WERI-Rb-1 (cell line): ENCODE measurements around the gene LIFR.

Experiments used
- DNase-seq: peaks from one replicate; pipeline ENCODE4 v3.0.0-alpha.2; 2020
- H3K27ac ChIP-seq: fragments of 250-450 bp; sonication (Bioruptor Pico); 2 replicates; pipeline ENCODE4 v1.5.1; 2020; ENCODE audit warnings: mild to moderate bottlenecking, moderate library complexity
- H3K27me3 ChIP-seq: fragments of 250-450 bp; sonication (Bioruptor Pico); 2 replicates; pipeline ENCODE4 v1.5.1; 2021; ENCODE audit warnings: mild to moderate bottlenecking, low read depth, moderate library complexity; ENCODE audit not compliant: insufficient read depth, severe bottlenecking
- H3K36me3 ChIP-seq: fragments of 250-450 bp; sonication (Bioruptor Pico); 2 replicates; pipeline ENCODE4 v1.5.1; 2020; ENCODE audit warnings: mild to moderate bottlenecking, moderate library complexity
- H3K4me3 ChIP-seq: 2 replicates; pipeline ENCODE4 v1.5.1; 2011; ENCODE audit warnings: low read depth, mild to moderate bottlenecking, control low read depth, low read length
- H3K9me3 ChIP-seq: fragments of 250-450 bp; sonication (Bioruptor Pico); 2 replicates; pipeline ENCODE4 v1.5.1; 2021; ENCODE audit warnings: mild to moderate bottlenecking, moderate library complexity; ENCODE audit not compliant: severe bottlenecking
- CTCF ChIP-seq: IDR thresholded peaks from 2 replicates; pipeline ENCODE4 v1.5.1; 2011; ENCODE audit warnings: low read depth, mild to moderate bottlenecking, control low read depth, inconsistent platforms, low read length

LIFR gene

GRCh38 chr5:38446029-38446522 lies 110.4 kb downstream of the LIFR start:
- Histone ChIP-seq H3K9me3 (no peaks in the 10 kb centered on the region), H3K27ac (no peak overlapping the region), H3K27me3 (no peaks in the 10 kb centered on the region), H3K36me3 (peaks cover 16% of the 10 kb centered on the region; the same call in 1 of the 2 replicates), H3K4me3 (no peak overlapping the region)
- TF ChIP-seq CTCF = no peak
- no peak for DNase-seq

GRCh38 chr5:38445374-38446028 lies 110.9 kb downstream of the LIFR start:
- H3K4me3 ChIP-seq = no peak overlapping the region
- H3K27me3 ChIP-seq = no peaks in the 10 kb centered on the region
- peaks cover 14% of the 10 kb centered on the region; the same call in 1 of the 2 replicates for H3K36me3 ChIP-seq
- no peaks in the 10 kb centered on the region for H3K9me3 ChIP-seq
- DNase-seq = no peak
- H3K27ac ChIP-seq = no peak overlapping the region
- no peak for TF ChIP-seq CTCF

DNA sequence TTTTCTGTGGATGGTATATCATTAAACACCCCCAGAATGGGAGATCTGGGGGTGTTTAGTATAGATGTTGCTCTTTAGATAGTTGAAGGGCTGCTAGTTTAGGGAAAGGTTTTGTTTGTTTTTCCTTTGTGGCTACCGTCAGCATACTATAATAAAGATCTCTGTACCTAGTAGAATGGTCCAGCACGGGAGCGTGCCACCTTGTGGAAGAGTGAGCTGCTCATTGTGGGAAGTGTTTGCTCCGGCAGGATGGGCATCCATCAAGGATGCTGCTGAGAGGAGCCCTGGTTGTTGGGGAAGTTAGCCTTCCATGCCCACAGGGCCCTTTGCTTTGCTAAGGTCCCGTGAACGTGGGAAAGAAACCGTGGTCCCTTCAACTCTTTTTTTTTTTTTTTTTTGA lies 113.1 kb downstream of the LIFR start:
- no peak for TF ChIP-seq CTCF
- Histone ChIP-seq H3K36me3 (peaks cover 29% of the 10 kb centered on the region), H3K9me3 (no peaks in the 10 kb centered on the region), H3K4me3 (no peak overlapping the region), H3K27ac (no peak overlapping the region), H3K27me3 (no peaks in the 10 kb centered on the region)
- DNase-seq = no peak

DNA sequence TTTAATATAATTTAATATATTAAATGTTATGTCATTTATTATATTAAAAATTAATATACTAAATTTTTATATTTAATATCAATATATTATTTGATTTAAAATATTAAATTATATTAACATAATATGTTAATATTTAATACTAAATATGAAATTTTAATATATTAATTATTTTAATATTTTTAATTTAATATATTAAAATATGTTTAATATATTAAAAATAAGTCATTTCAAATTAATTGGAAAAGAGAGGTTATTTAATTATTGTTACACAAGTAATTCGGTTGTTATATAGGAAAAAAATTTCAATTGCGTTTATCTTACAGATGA lies 114.2 kb downstream of the LIFR start:
- DNase-seq = no peak
- Histone ChIP-seq H3K27me3 (no peaks in the 10 kb centered on the region), H3K36me3 (peaks cover 40% of the 10 kb centered on the region), H3K4me3 (no peak overlapping the region), H3K27ac (no peak overlapping the region), H3K9me3 (no peaks in the 10 kb centered on the region)
- no peak for TF ChIP-seq CTCF

GRCh38 chr5:38441453-38442246 lies 114.8 kb downstream of the LIFR start:
- peak; percentile 90 for TF ChIP-seq CTCF

More at GRCh38 chr5:38441453-38442246, 114.8 kb downstream of the LIFR start:
- Histone ChIP-seq H3K4me3 (no peak overlapping the region), H3K9me3 (no peaks in the 10 kb centered on the region), H3K27ac (peak overlapping the region; percentile 41), H3K27me3 (no peaks in the 10 kb centered on the region), H3K36me3 (peaks cover 46% of the 10 kb centered on the region)
- DNase-seq = peak; percentile 92
